Esophagus squamous epithelium (tissue), 4 donors: Measurements from ENCODE around the gene ZNF787.

ENCODE experiments used
- POLR2A ChIP-seq, 4 donors: fragments of 450-650 bp; IDR thresholded peaks; one replicate each; pipeline ENCODE4 v1.6.1; 2017; ENCODE audit warnings: antibody characterized with exemption in 4 of 4, mild to moderate bottlenecking in 4 of 4, moderate library complexity in 3 of 4
- TF ChIP-seq, protein P1 (sequence below), 6 experiments: fragments of 450-650 bp in 4 of 6; fragments of 200-600 bp in 2 of 6; sonication (generic) in 2 of 6; IDR thresholded peaks; one replicate each; pipeline ENCODE4 v1.5.1; 2016 to 2019; ENCODE audit warnings: antibody characterized with exemption in 6 of 6, mild to moderate bottlenecking in 4 of 6, moderate library complexity in 4 of 6

GRCh38 chr19:56159622-56160271 is 38.7 kb upstream of the ZNF787 start:
- TF ChIP-seq, protein P1, sequence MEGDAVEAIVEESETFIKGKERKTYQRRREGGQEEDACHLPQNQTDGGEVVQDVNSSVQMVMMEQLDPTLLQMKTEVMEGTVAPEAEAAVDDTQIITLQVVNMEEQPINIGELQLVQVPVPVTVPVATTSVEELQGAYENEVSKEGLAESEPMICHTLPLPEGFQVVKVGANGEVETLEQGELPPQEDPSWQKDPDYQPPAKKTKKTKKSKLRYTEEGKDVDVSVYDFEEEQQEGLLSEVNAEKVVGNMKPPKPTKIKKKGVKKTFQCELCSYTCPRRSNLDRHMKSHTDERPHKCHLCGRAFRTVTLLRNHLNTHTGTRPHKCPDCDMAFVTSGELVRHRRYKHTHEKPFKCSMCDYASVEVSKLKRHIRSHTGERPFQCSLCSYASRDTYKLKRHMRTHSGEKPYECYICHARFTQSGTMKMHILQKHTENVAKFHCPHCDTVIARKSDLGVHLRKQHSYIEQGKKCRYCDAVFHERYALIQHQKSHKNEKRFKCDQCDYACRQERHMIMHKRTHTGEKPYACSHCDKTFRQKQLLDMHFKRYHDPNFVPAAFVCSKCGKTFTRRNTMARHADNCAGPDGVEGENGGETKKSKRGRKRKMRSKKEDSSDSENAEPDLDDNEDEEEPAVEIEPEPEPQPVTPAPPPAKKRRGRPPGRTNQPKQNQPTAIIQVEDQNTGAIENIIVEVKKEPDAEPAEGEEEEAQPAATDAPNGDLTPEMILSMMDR (IDR thresholded peaks at IDR 0.05): no peak
- no peak for TF ChIP-seq POLR2A (IDR thresholded peaks at IDR 0.05)
